OCI-M1 (cell line): Measurements from ENCODE around the gene MRPS34.

Experiments
- DNase-seq: peaks from one replicate; lab custom pipeline; 2025; lab: John Stamatoyannopoulos, UW

Gene MRPS34

GRCh38 chr16:1727651-1728624 lies 45.0 kb downstream of the MRPS34 start:
- DNase-seq, result no peak

GRCh38 chr16:1726661-1727502 lies 46.1 kb downstream of the MRPS34 start:
- DNase-seq, result no peak

- no peak for DNase-seq
Measured at GRCh38 chr16:1724491-1724890, 48.4 kb downstream of the MRPS34 start.

GRCh38 chr16:1723450-1724147 lies 49.3 kb downstream of the MRPS34 start:
- peak; percentile 70 for DNase-seq
